SK-N-SH (cell line): Measurements from ENCODE around the gene PPP1R3G. TPM values are rescaled to one million over a fixed set of nuclear protein-coding genes. Genes with fewer than 3 reads are reported as not detected.

Source experiments
- CTCF ChIA-PET: fragments of 300-600, 350-600 bp; formaldehyde crosslinking; extraction: SDS; loops from one replicate; lab custom pipeline; 2021; lab: Yijun Ruan, JAX
- POLR2A ChIA-PET: fragments of 350-600 bp; sonication (Branson Sonifier 250); formaldehyde crosslinking; extraction: SDS; loops from one replicate; lab custom pipeline; 2020; ENCODE audit warnings: antibody characterized with exemption, inconsistent platforms; lab: Yijun Ruan, JAX
- DNase-seq: peaks from one replicate; pipeline ENCODE4 v3.0.0; 2012
- H2AFZ ChIP-seq: fragments of 200-600 bp; sonication (generic); 2 replicates; pipeline ENCODE4 v1.8.1; 2016; ENCODE audit warnings: antibody characterized with exemption, mild to moderate bottlenecking, low read depth
- H3F3A ChIP-seq: fragments of 200-600 bp; sonication (generic); replicated peaks from 2 replicates; pipeline ENCODE3; 2016; ENCODE audit warnings: antibody characterized with exemption, mild to moderate bottlenecking; ENCODE audit not compliant: insufficient read depth
- H3K27ac ChIP-seq, 2 experiments: fragments of 200-500 bp in 1 of 2; fragments of 200-600 bp in 1 of 2; sonication (Bioruptor generic) in 1 of 2; sonication (generic), shearing (Covaris generic) in 1 of 2; 2 replicates each; pipeline versions ENCODE4 v1.5.1 to v1.6.1; 2014 to 2016; ENCODE audit warnings: low read depth in 2 of 2, inconsistent platforms in 1 of 2, low read length in 1 of 2, mild to moderate bottlenecking in 1 of 2, mixed read lengths in 1 of 2
- H3K27me3 ChIP-seq: fragments of 200-600 bp; sonication (generic), shearing (Covaris generic); 2 replicates; pipeline ENCODE4 v1.6.1; 2016; ENCODE audit warnings: mixed run types; ENCODE audit not compliant: insufficient read depth
- H3K36me3 ChIP-seq, 2 experiments: fragments of 200-500 bp in 1 of 2; fragments of 200-600 bp in 1 of 2; sonication (Bioruptor generic) in 1 of 2; sonication (generic) in 1 of 2; replicated peaks in 1 of 2; 2 replicates each; pipeline versions ENCODE3 to v1.5.1; 2014 to 2016; ENCODE audit warnings: low read length in 1 of 2, mild to moderate bottlenecking in 1 of 2; ENCODE audit not compliant: insufficient read depth in 2 of 2, control insufficient read depth in 1 of 2
- H3K4me1 ChIP-seq, 2 experiments: fragments of 200-500 bp in 1 of 2; fragments of 200-600 bp in 1 of 2; sonication (Bioruptor generic) in 1 of 2; sonication (generic), shearing (Covaris generic) in 1 of 2; 2 replicates each; pipeline versions ENCODE4 v1.5.1 to v1.6.1; 2014 to 2016; ENCODE audit warnings: low read depth in 1 of 2, low read length in 1 of 2, mixed run types in 1 of 2; ENCODE audit not compliant: insufficient read depth in 2 of 2, control insufficient read depth in 1 of 2
- H3K4me2 ChIP-seq: fragments of 200-600 bp; sonication (generic), shearing (Covaris generic); 2 replicates; pipeline ENCODE4 v1.6.1; 2017; ENCODE audit warnings: mixed run types
- H3K4me3 ChIP-seq, 2 experiments: fragments of 200-500 bp in 1 of 2; fragments of 200-600 bp in 1 of 2; sonication (Bioruptor generic) in 1 of 2; sonication (generic), shearing (Covaris generic) in 1 of 2; 2 replicates each; pipeline versions ENCODE4 v1.5.1 to v1.8.1; 2014 to 2016; ENCODE audit warnings: low read depth in 2 of 2, inconsistent platforms in 1 of 2, low read length in 1 of 2, mild to moderate bottlenecking in 1 of 2, mixed read lengths in 1 of 2, moderate library complexity in 1 of 2
- H3K79me2 ChIP-seq: fragments of 200-600 bp; sonication (generic); 2 replicates; pipeline ENCODE4 v1.8.1; 2017; ENCODE audit warnings: mild to moderate bottlenecking; ENCODE audit not compliant: insufficient read depth
- H3K9ac ChIP-seq: fragments of 200-600 bp; sonication (generic); 2 replicates; pipeline ENCODE4 v1.6.1; 2017; ENCODE audit warnings: mixed run types
- H3K9me2 ChIP-seq: fragments of 200-600 bp; sonication (generic); 2 replicates; pipeline ENCODE4 v1.6.1; 2017; ENCODE audit warnings: mixed run types
- H3K9me3 ChIP-seq: fragments of 200-600 bp; sonication (generic); 2 replicates; pipeline ENCODE4 v1.6.1; 2017; ENCODE audit warnings: mixed run types, mild to moderate bottlenecking, moderate library complexity
- H4K20me1 ChIP-seq: fragments of 200-600 bp; sonication (generic); 2 replicates; pipeline ENCODE4 v1.6.1; 2017; ENCODE audit warnings: mild to moderate bottlenecking, mixed run types; ENCODE audit not compliant: insufficient read depth
- EP300 ChIP-seq, 2 experiments: IDR thresholded peaks; 2 replicates each; pipeline versions ENCODE4 v1.4.0 to v1.6.1; 2012; ENCODE audit warnings: borderline replicate concordance in 1 of 2, low read depth in 1 of 2, low read length in 1 of 2
- EZH2phosphoT487 ChIP-seq: fragments of 200-600 bp; sonication (generic); IDR thresholded peaks from 2 replicates; pipeline ENCODE4 v1.6.1; 2017; ENCODE audit warnings: low read depth, mixed run types, mild to moderate bottlenecking, antibody characterized with exemption, moderate library complexity, borderline replicate concordance
- FOXJ3 ChIP-seq: sonication (generic); formaldehyde crosslinking; IDR thresholded peaks from 2 replicates; pipeline ENCODE4 v1.5.1; 2020; ENCODE audit warnings: mild to moderate bottlenecking, missing genetic modification reagents
- GABPA ChIP-seq: IDR thresholded peaks from 2 replicates; pipeline ENCODE4 v1.4.0; 2012; ENCODE audit warnings: low read depth, mild to moderate bottlenecking
- GATA2 ChIP-seq: sonication (generic); formaldehyde crosslinking; IDR thresholded peaks from 2 replicates; pipeline ENCODE4 v1.5.0; 2020; ENCODE audit warnings: mild to moderate bottlenecking, missing genetic modification reagents
- MEF2A ChIP-seq: IDR thresholded peaks from 2 replicates; pipeline ENCODE4 v1.4.0; 2012; ENCODE audit warnings: low read depth, borderline replicate concordance
- NFIC ChIP-seq: IDR thresholded peaks from 2 replicates; pipeline ENCODE4 v1.4.0; 2012; ENCODE audit warnings: borderline replicate concordance
- NRF1 ChIP-seq: IDR thresholded peaks from 2 replicates; pipeline ENCODE4 v1.6.1; 2012; ENCODE audit warnings: low read depth, mild to moderate bottlenecking, low read length
- RAD21 ChIP-seq: IDR thresholded peaks from 2 replicates; pipeline ENCODE4 v1.6.1; 2012; ENCODE audit warnings: mild to moderate bottlenecking, low read length
- RCOR1 ChIP-seq: fragments of 150-350 bp; IDR thresholded peaks from 2 replicates; pipeline ENCODE4 v1.6.1; 2017; ENCODE audit warnings: antibody characterized with exemption, low read length
- RFX5 ChIP-seq: IDR thresholded peaks from 2 replicates; pipeline ENCODE4 v1.6.1; 2012; ENCODE audit warnings: mild to moderate bottlenecking, improper control_type of control experiment, low read length
- RXRA ChIP-seq: IDR thresholded peaks from 2 replicates; pipeline ENCODE4 v1.4.0; 2012; ENCODE audit warnings: low read depth, mild to moderate bottlenecking, borderline replicate concordance
- SMC3 ChIP-seq: IDR thresholded peaks from 2 replicates; pipeline ENCODE4 v1.6.1; 2012; ENCODE audit warnings: low read depth, low read length, improper control_type of control experiment
- TAF1 ChIP-seq: IDR thresholded peaks from 2 replicates; pipeline ENCODE4 v1.6.1; 2012; ENCODE audit warnings: low read depth, mild to moderate bottlenecking, low read length, moderate library complexity, borderline replicate concordance
- TEAD4 ChIP-seq: IDR thresholded peaks from 2 replicates; pipeline ENCODE4 v1.4.0; 2012; ENCODE audit warnings: mild to moderate bottlenecking, borderline replicate concordance; ENCODE audit not compliant: insufficient read depth
- YY1 ChIP-seq: IDR thresholded peaks from 2 replicates; pipeline ENCODE4 v1.4.0; 2012; ENCODE audit warnings: low read depth, mild to moderate bottlenecking
- WGBS: methylation state at CpG from one replicate; pipeline ENCODE4 v1.1.6; 2017; ENCODE audit warnings: low lambda C conversion rate; 5-methylcytosine and 5-hydroxymethylcytosine counted together
- polyA plus RNA-seq, 3 experiments: library from polyadenylated mRNA; depleted of rRNA; stranded (reverse); fragments of >200 nt; gene quantifications; 2 replicates each; pipeline ENCODE4 v1.2.3, GENCODE V29; 2012
- TF ChIP-seq, protein P1 (sequence below): IDR thresholded peaks from 2 replicates; pipeline ENCODE4; 2012
- TF ChIP-seq, protein P2 (sequence below): fragments of 150-350 bp; IDR thresholded peaks from 2 replicates; pipeline ENCODE4 v1.6.1; 2017; ENCODE audit warnings: antibody characterized with exemption, low read length, low read depth, borderline replicate concordance
- TF ChIP-seq, protein P3 (sequence below): IDR thresholded peaks from 2 replicates; pipeline ENCODE4 v1.4.0; 2012; ENCODE audit warnings: low read depth, borderline replicate concordance

The PPP1R3G gene
- polyA plus RNA-seq, 1 of the 3 experiments (the other 2 are of a cell fraction) = 0.10 TPM

DNA sequence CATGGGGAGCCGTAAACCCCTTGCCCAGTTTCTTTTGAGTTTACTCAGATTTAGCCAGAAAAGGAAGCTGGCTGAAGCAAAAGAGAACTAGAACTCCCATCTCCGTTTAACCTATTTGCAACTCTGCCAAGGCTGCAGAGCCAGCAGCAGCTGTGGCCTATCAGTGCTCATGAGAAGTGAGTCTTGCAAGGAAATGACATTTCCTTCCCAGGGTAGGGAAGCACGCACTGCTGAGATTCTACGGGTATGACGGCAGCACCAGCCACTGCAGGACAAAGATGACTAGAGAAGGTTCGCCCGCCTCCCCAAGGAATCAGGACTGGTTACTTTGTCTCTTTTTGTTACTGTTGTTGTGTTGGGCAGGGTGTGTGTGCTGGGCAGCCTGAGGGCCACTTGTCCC is 47.6 kb downstream of the PPP1R3G start:
- Histone ChIP-seq H2AFZ (no peak overlapping the region), H3K79me2 (no peaks in the 10 kb centered on the region), H3F3A (no peaks in the 10 kb centered on the region), H3K4me2 (no peak overlapping the region), H3K36me3 (no peaks in the 10 kb centered on the region), H3K9me2 (no peaks in the 10 kb centered on the region), H3K4me1 (peaks cover 0 to 4% of the 10 kb centered on the region in 2 experiments; a peak in 1 of 4 replicates), H3K27me3 (no peaks in the 10 kb centered on the region), H3K27ac (no peak overlapping the region), H3K9me3 (no peaks in the 10 kb centered on the region)
- WGBS = 93% methylated on average over 5 of the region's 7 CpGs
- CTCF ChIA-PET = interaction anchor here (5.1 kb wide), 1 partner anchor 11 kb away, joined by 20 read pairs; no protein-coding TSS in a partner anchor
- no peak for TF ChIP-seq EP300 (IDR thresholded peaks at IDR 0.05; ENCODE audit: borderline replicate concordance in 1 of 2, low read depth in 1 of 2, low read length in 1 of 2)
- no peak for TF ChIP-seq NRF1
- no peak for TF ChIP-seq TAF1
- TF ChIP-seq YY1 = no peak
- TF ChIP-seq TEAD4 = no peak
- TF ChIP-seq SMC3 = no peak
- no peak for TF ChIP-seq MEF2A
- no peak for TF ChIP-seq RFX5
- TF ChIP-seq RCOR1 = no peak
- no peak for TF ChIP-seq GABPA
- TF ChIP-seq, protein P1, sequence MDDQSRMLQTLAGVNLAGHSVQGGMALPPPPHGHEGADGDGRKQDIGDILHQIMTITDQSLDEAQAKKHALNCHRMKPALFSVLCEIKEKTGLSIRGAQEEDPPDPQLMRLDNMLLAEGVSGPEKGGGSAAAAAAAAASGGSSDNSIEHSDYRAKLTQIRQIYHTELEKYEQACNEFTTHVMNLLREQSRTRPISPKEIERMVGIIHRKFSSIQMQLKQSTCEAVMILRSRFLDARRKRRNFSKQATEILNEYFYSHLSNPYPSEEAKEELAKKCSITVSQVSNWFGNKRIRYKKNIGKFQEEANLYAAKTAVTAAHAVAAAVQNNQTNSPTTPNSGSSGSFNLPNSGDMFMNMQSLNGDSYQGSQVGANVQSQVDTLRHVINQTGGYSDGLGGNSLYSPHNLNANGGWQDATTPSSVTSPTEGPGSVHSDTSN = no peak
- TF ChIP-seq GATA2 (CRISPR knock-in tag) = no peak
- TF ChIP-seq, protein P2, sequence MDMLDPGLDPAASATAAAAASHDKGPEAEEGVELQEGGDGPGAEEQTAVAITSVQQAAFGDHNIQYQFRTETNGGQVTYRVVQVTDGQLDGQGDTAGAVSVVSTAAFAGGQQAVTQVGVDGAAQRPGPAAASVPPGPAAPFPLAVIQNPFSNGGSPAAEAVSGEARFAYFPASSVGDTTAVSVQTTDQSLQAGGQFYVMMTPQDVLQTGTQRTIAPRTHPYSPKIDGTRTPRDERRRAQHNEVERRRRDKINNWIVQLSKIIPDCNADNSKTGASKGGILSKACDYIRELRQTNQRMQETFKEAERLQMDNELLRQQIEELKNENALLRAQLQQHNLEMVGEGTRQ = no peak
- no peak for TF ChIP-seq EZH2phosphoT487
- no peak for TF ChIP-seq FOXJ3
- TF ChIP-seq RXRA = no peak
- no peak for TF ChIP-seq RAD21
- no peak for TF ChIP-seq NFIC
- TF ChIP-seq, protein P3, sequence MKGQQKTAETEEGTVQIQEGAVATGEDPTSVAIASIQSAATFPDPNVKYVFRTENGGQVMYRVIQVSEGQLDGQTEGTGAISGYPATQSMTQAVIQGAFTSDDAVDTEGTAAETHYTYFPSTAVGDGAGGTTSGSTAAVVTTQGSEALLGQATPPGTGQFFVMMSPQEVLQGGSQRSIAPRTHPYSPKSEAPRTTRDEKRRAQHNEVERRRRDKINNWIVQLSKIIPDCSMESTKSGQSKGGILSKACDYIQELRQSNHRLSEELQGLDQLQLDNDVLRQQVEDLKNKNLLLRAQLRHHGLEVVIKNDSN = no peak
- TF ChIP-seq, all 33 proteins: peak for 0
- Histone ChIP-seq H4K20me1 (no peaks in the 10 kb centered on the region), H3K4me3 (no peak overlapping the region), H3K9ac (no peak overlapping the region)
- POLR2A ChIA-PET = no interaction called here
- no peak for DNase-seq
